ENCODE data around the gene IGFALS. TPM values are rescaled to one million over a fixed set of nuclear protein-coding genes. Genes with fewer than 3 reads are reported as not detected.

The IGFALS gene
- total RNA-seq, 1 donor from 2014 or later: not detected

GRCh38 chr16:1740781-1741490 is 52.6 kb downstream of the IGFALS start:
- H3K27ac ChIP-seq: no peak overlapping the region
- H3K27me3 ChIP-seq: no peaks in the 10 kb centered on the region
- H3K4me3 ChIP-seq: no peak overlapping the region
- no peaks in the 10 kb centered on the region for H3K4me1 ChIP-seq
- DNase-seq (ENCODE audit: extremely low spot score in 2 of 2): no peak
- TF ChIP-seq CTCF (IDR thresholded peaks at IDR 0.05) (no peak), POLR2AphosphoS5 (IDR thresholded peaks at IDR 0.05; ENCODE audit: insufficient read depth in 1 of 2, low read depth in 1 of 2) (no peak), POLR2A (IDR thresholded peaks at IDR 0.05) (no peak)
- H3K9me3 ChIP-seq: no peaks in the 10 kb centered on the region
- peaks cover 0 to 19% of the 10 kb centered on the region in 2 donors for H3K36me3 ChIP-seq
- intact Hi-C loops (cut with DNase I): no loop called here

Other genes starting within 250 kb of the IGFALS start
- gene IFT140, start 181.6 kb downstream of the IGFALS start, total RNA-seq: 29.2 TPM
- gene CRAMP1, start 181.3 kb downstream of the IGFALS start, total RNA-seq: 13.8 TPM
- gene JPT2, start 115.4 kb downstream of the IGFALS start, total RNA-seq: 19.9 TPM
- 44.9 TPM for gene MAPK8IP3, start 87.5 kb downstream of the IGFALS start, total RNA-seq
- gene NME3, start 22.2 kb downstream of the IGFALS start, total RNA-seq: 96.0 TPM
- gene EME2, start 20.9 kb downstream of the IGFALS start, total RNA-seq: 13.5 TPM
- gene MRPS34, start 20.6 kb downstream of the IGFALS start, total RNA-seq: 89.6 TPM
- 75.9 TPM for gene SPSB3, start 11.1 kb downstream of the IGFALS start, total RNA-seq
- gene NUBP2, start 10.7 kb downstream of the IGFALS start, total RNA-seq: 40.8 TPM
- 71.5 TPM for gene HAGH, start 33.1 kb upstream of the IGFALS start, total RNA-seq
- 53.5 TPM for gene FAHD1, start 33.5 kb upstream of the IGFALS start, total RNA-seq
- gene MEIOB, start 78.5 kb upstream of the IGFALS start, total RNA-seq: not detected
- 4.4 TPM for gene HS3ST6, start 124.7 kb upstream of the IGFALS start, total RNA-seq
- gene MSRB1, start 149.5 kb upstream of the IGFALS start, total RNA-seq: 53.0 TPM
- gene RPL3L, start 161.0 kb upstream of the IGFALS start, total RNA-seq: not detected
- 132 TPM for gene NDUFB10, start 165.8 kb upstream of the IGFALS start, total RNA-seq
- gene RPS2, start 171.1 kb upstream of the IGFALS start, total RNA-seq: 3,117 TPM
- gene RNF151, start 173.2 kb upstream of the IGFALS start, total RNA-seq: not detected
- gene TBL3, start 178.3 kb upstream of the IGFALS start, total RNA-seq: 44.2 TPM
- gene NOXO1, start 187.8 kb upstream of the IGFALS start, total RNA-seq: 1.2 TPM
- 11.5 TPM for gene GFER, start 190.5 kb upstream of the IGFALS start, total RNA-seq
- 8.3 TPM for gene SYNGR3, start 196.3 kb upstream of the IGFALS start, total RNA-seq
- gene ZNF598, start 216.1 kb upstream of the IGFALS start, total RNA-seq: 51.8 TPM
- gene NPW, start 226.1 kb upstream of the IGFALS start, total RNA-seq: not detected
- 44.7 TPM for gene NHERF2, start 233.2 kb upstream of the IGFALS start, total RNA-seq

Measured in vagina (tissue), 2 donors.